OCI-LY7 (cell line): ENCODE data around the gene FRMPD1.

Experiments used
- CTCF ChIP-seq: fragments of 200-600 bp; sonication (generic); conservative IDR thresholded peaks from 2 replicates; pipeline ENCODE4 v1.5.1; 2014; ENCODE audit warnings: mild to moderate bottlenecking, antibody characterized with exemption, low read length, moderate library complexity, mixed read lengths
- EZH2phosphoT487 ChIP-seq: fragments of 200-600 bp; sonication (generic); IDR thresholded peaks from 2 replicates; pipeline ENCODE4 v1.6.1; 2018; ENCODE audit warnings: low read depth, borderline replicate concordance, mild to moderate bottlenecking, mixed run types, antibody characterized with exemption, low read length, moderate library complexity, mixed read lengths

- TF ChIP-seq CTCF (no peak), EZH2phosphoT487 (no peak)
Observed at GRCh38 chr9:37787059-37787458, 136.3 kb downstream of the FRMPD1 start.
